Bronchial epithelial cell (primary cell): ENCODE results near the gene ELF2. TPM values are rescaled to one million over a fixed set of nuclear protein-coding genes. Genes with fewer than 3 reads are reported as not detected.

Experiments used
- DNase-seq: peaks from one replicate; pipeline ENCODE4 v3.0.0-alpha.2; 2010; ENCODE audit warnings: low read depth
- FAIRE-seq: peaks from 2 replicates; lab custom pipeline; 2011; peaks lifted over from hg19 to GRCh38; lab: Jason Lieb, UNC
- H3K27me3 ChIP-seq: 2 replicates; pipeline ENCODE4 v1.5.1; 2011; ENCODE audit warnings: low read length; ENCODE audit not compliant: control insufficient read depth, insufficient read depth
- H3K36me3 ChIP-seq: 2 replicates; pipeline ENCODE4 v1.5.1; 2011; ENCODE audit warnings: low read length; ENCODE audit not compliant: control insufficient read depth, insufficient read depth
- H3K4me3 ChIP-seq: 2 replicates; pipeline ENCODE4 v1.5.1; 2011; ENCODE audit warnings: mild to moderate bottlenecking, low read depth, low read length, control low read depth
- CTCF ChIP-seq: IDR thresholded peaks from 2 replicates; pipeline ENCODE4 v1.5.1; 2011; ENCODE audit warnings: mild to moderate bottlenecking, moderate library complexity, low read length, control low read depth, inconsistent platforms; ENCODE audit not compliant: insufficient read depth, severe bottlenecking
- total RNA-seq: library from RNA; depleted of rRNA; stranded (reverse); fragments of >200 nt; gene quantifications from 2 replicates; pipeline ENCODE4 v1.2.1, GENCODE V29; 2014

ELF2 gene
- total RNA-seq, 1 donor from 2014 or later: 29.2 TPM

- H3K36me3 ChIP-seq: peaks cover 3% of the 10 kb centered on the region
- DNase-seq (no peak), FAIRE-seq (no peak)
- H3K4me3 ChIP-seq: no peak overlapping the region
- H3K27me3 ChIP-seq: no peaks in the 10 kb centered on the region
- TF ChIP-seq CTCF: no peak
These were observed 126.6 kb downstream of the ELF2 start for GRCh38 chr4:139050446-139050845.

GRCh38 chr4:139048026-139048425 lies 129.0 kb downstream of the ELF2 start:
- FAIRE-seq (no peak), DNase-seq (no peak)
- Histone ChIP-seq H3K36me3 (peaks cover 10% of the 10 kb centered on the region), H3K27me3 (no peaks in the 10 kb centered on the region), H3K4me3 (no peak overlapping the region)
- TF ChIP-seq CTCF: no peak

GRCh38 chr4:139044291-139044690 lies 132.7 kb downstream of the ELF2 start:
- Histone ChIP-seq H3K27me3 (no peaks in the 10 kb centered on the region), H3K4me3 (no peak overlapping the region), H3K36me3 (peaks cover 9% of the 10 kb centered on the region)
- no peak for FAIRE-seq
- TF ChIP-seq CTCF: no peak
- no peak for DNase-seq

- H3K36me3 ChIP-seq: peaks cover 9% of the 10 kb centered on the region
- H3K4me3 ChIP-seq: no peak overlapping the region
- no peak for TF ChIP-seq CTCF
- FAIRE-seq (no peak), DNase-seq (no peak)
- H3K27me3 ChIP-seq: no peaks in the 10 kb centered on the region
These were observed 134.0 kb downstream of the ELF2 start for GRCh38 chr4:139042981-139043460.

- FAIRE-seq (no peak), DNase-seq (no peak)
- Histone ChIP-seq H3K27me3 (no peaks in the 10 kb centered on the region), H3K36me3 (peaks cover 3% of the 10 kb centered on the region), H3K4me3 (no peak overlapping the region)
- TF ChIP-seq CTCF: no peak
These were observed 138.1 kb downstream of the ELF2 start for GRCh38 chr4:139038874-139039443.

GRCh38 chr4:139036885-139037284 lies 140.1 kb downstream of the ELF2 start:
- Histone ChIP-seq H3K4me3 (no peak overlapping the region), H3K27me3 (no peaks in the 10 kb centered on the region), H3K36me3 (peaks cover 2% of the 10 kb centered on the region)
- TF ChIP-seq CTCF: no peak
- DNase-seq (no peak), FAIRE-seq (no peak)
